ENCODE data around the gene CARD18.

Gene CARD18

GRCh38 chr11:105139669-105140068 is at the start of gene CARD18:
CARD18 (minus strand) TSS chr11:105139769; CDS start chr11:105139726, 43 bp downstream.
- Mint-ChIP-seq H3K4me3 (no peak within 1 kb of the TSS), H3K27me3 (ENCODE audit: low read depth) (no peaks in the 10 kb centered on the region), H3K4me1 (ENCODE audit: low read depth) (no peaks in the 10 kb centered on the region), H3K27ac (no peak within 1 kb of the TSS), H3K9me3 (no peaks in the 10 kb centered on the region), H3K36me3 (ENCODE audit: low read depth) (no peaks in the 10 kb centered on the region)
- no peak for DNase-seq (ENCODE audit: low spot score)

GRCh38 chr11:105183987-105184386 is 44.4 kb upstream of the CARD18 start:
- no peak overlapping the region for H3K27ac Mint-ChIP-seq
- H3K27me3 Mint-ChIP-seq (ENCODE audit: low read depth) = peaks cover 2% of the 10 kb centered on the region
- no peaks in the 10 kb centered on the region for H3K4me1 Mint-ChIP-seq (ENCODE audit: low read depth)
- no peak for DNase-seq (ENCODE audit: low spot score)
- H3K9me3 Mint-ChIP-seq = no peaks in the 10 kb centered on the region
- H3K36me3 Mint-ChIP-seq (ENCODE audit: low read depth) = no peaks in the 10 kb centered on the region
- H3K4me3 Mint-ChIP-seq = no peak overlapping the region

- Mint-ChIP-seq H3K27ac (no peak overlapping the region), H3K4me1 (ENCODE audit: low read depth) (no peaks in the 10 kb centered on the region), H3K4me3 (no peak overlapping the region), H3K27me3 (ENCODE audit: low read depth) (peaks cover 2% of the 10 kb centered on the region), H3K9me3 (no peaks in the 10 kb centered on the region), H3K36me3 (ENCODE audit: low read depth) (no peaks in the 10 kb centered on the region)
- DNase-seq (ENCODE audit: low spot score) = no peak
Measured at GRCh38 chr11:105183426-105183825, 43.9 kb upstream of the CARD18 start.

- Mint-ChIP-seq H3K4me1 (ENCODE audit: low read depth) (no peaks in the 10 kb centered on the region), H3K27ac (no peak overlapping the region), H3K27me3 (ENCODE audit: low read depth) (peaks cover 2% of the 10 kb centered on the region), H3K36me3 (ENCODE audit: low read depth) (no peaks in the 10 kb centered on the region), H3K9me3 (no peaks in the 10 kb centered on the region), H3K4me3 (no peak overlapping the region)
- DNase-seq (ENCODE audit: low spot score) = no peak
Measured at GRCh38 chr11:105181521-105181920, 42.0 kb upstream of the CARD18 start.

GRCh38 chr11:105181100-105181499 is 41.5 kb upstream of the CARD18 start:
- no peak overlapping the region for H3K4me3 Mint-ChIP-seq
- H3K36me3 Mint-ChIP-seq (ENCODE audit: low read depth) = no peaks in the 10 kb centered on the region
- no peaks in the 10 kb centered on the region for H3K9me3 Mint-ChIP-seq
- H3K27ac Mint-ChIP-seq = no peak overlapping the region
- H3K27me3 Mint-ChIP-seq (ENCODE audit: low read depth) = peaks cover 2% of the 10 kb centered on the region
- H3K4me1 Mint-ChIP-seq (ENCODE audit: low read depth) = no peaks in the 10 kb centered on the region
- no peak for DNase-seq (ENCODE audit: low spot score)

GRCh38 chr11:105179542-105180278 is 40.1 kb upstream of the CARD18 start:
- no peak for DNase-seq (ENCODE audit: low spot score)
- Mint-ChIP-seq H3K4me1 (ENCODE audit: low read depth) (no peaks in the 10 kb centered on the region), H3K4me3 (no peak overlapping the region), H3K36me3 (ENCODE audit: low read depth) (no peaks in the 10 kb centered on the region), H3K27me3 (ENCODE audit: low read depth) (peaks cover 2% of the 10 kb centered on the region), H3K27ac (no peak overlapping the region), H3K9me3 (no peaks in the 10 kb centered on the region)

GRCh38 chr11:105177658-105178057 is 38.1 kb upstream of the CARD18 start:
- no peak for DNase-seq (ENCODE audit: low spot score)
- H3K27ac Mint-ChIP-seq = no peak overlapping the region
- H3K9me3 Mint-ChIP-seq = no peaks in the 10 kb centered on the region
- H3K27me3 Mint-ChIP-seq (ENCODE audit: low read depth) = no peaks in the 10 kb centered on the region
- no peak overlapping the region for H3K4me3 Mint-ChIP-seq
- H3K36me3 Mint-ChIP-seq (ENCODE audit: low read depth) = no peaks in the 10 kb centered on the region
- no peaks in the 10 kb centered on the region for H3K4me1 Mint-ChIP-seq (ENCODE audit: low read depth)

GRCh38 chr11:105168457-105168856 is 28.9 kb upstream of the CARD18 start:
- H3K27me3 Mint-ChIP-seq (ENCODE audit: low read depth) = no peaks in the 10 kb centered on the region
- no peaks in the 10 kb centered on the region for H3K36me3 Mint-ChIP-seq (ENCODE audit: low read depth)
- H3K4me3 Mint-ChIP-seq = no peak overlapping the region
- no peak for DNase-seq (ENCODE audit: low spot score)
- H3K4me1 Mint-ChIP-seq (ENCODE audit: low read depth) = no peaks in the 10 kb centered on the region
- no peaks in the 10 kb centered on the region for H3K9me3 Mint-ChIP-seq
- H3K27ac Mint-ChIP-seq = no peak overlapping the region

- H3K27ac Mint-ChIP-seq = no peak overlapping the region
- no peaks in the 10 kb centered on the region for H3K27me3 Mint-ChIP-seq (ENCODE audit: low read depth)
- H3K4me3 Mint-ChIP-seq = no peak overlapping the region
- H3K36me3 Mint-ChIP-seq (ENCODE audit: low read depth) = no peaks in the 10 kb centered on the region
- no peaks in the 10 kb centered on the region for H3K4me1 Mint-ChIP-seq (ENCODE audit: low read depth)
- H3K9me3 Mint-ChIP-seq = no peaks in the 10 kb centered on the region
- DNase-seq (ENCODE audit: low spot score) = no peak
Measured at GRCh38 chr11:105167244-105167643, 27.7 kb upstream of the CARD18 start.

- H3K27me3 Mint-ChIP-seq (ENCODE audit: low read depth) = no peaks in the 10 kb centered on the region
- no peak overlapping the region for H3K4me3 Mint-ChIP-seq
- no peaks in the 10 kb centered on the region for H3K36me3 Mint-ChIP-seq (ENCODE audit: low read depth)
- H3K4me1 Mint-ChIP-seq (ENCODE audit: low read depth) = no peaks in the 10 kb centered on the region
- H3K27ac Mint-ChIP-seq = no peak overlapping the region
- no peak for DNase-seq (ENCODE audit: low spot score)
- H3K9me3 Mint-ChIP-seq = no peaks in the 10 kb centered on the region
Measured at GRCh38 chr11:105164208-105164607, 24.6 kb upstream of the CARD18 start.

- no peak overlapping the region for H3K27ac Mint-ChIP-seq
Measured at GRCh38 chr11:105162506-105162905, 22.9 kb upstream of the CARD18 start.

GRCh38 chr11:105158436-105158835 is 18.9 kb upstream of the CARD18 start:
- Mint-ChIP-seq H3K27ac (no peak overlapping the region), H3K27me3 (ENCODE audit: low read depth) (no peaks in the 10 kb centered on the region), H3K36me3 (ENCODE audit: low read depth) (no peaks in the 10 kb centered on the region), H3K4me1 (ENCODE audit: low read depth) (no peaks in the 10 kb centered on the region), H3K9me3 (no peaks in the 10 kb centered on the region), H3K4me3 (no peak overlapping the region)
- DNase-seq (ENCODE audit: low spot score) = no peak

More at GRCh38 chr11:105162506-105162905, 22.9 kb upstream of the CARD18 start:
- Mint-ChIP-seq H3K9me3 (no peaks in the 10 kb centered on the region), H3K4me3 (no peak overlapping the region), H3K36me3 (ENCODE audit: low read depth) (no peaks in the 10 kb centered on the region), H3K27me3 (ENCODE audit: low read depth) (no peaks in the 10 kb centered on the region), H3K4me1 (ENCODE audit: low read depth) (no peaks in the 10 kb centered on the region)
- no peak for DNase-seq (ENCODE audit: low spot score)

GRCh38 chr11:105156720-105157119 is 17.2 kb upstream of the CARD18 start:
- Mint-ChIP-seq H3K9me3 (no peaks in the 10 kb centered on the region), H3K27me3 (ENCODE audit: low read depth) (no peaks in the 10 kb centered on the region), H3K4me3 (no peak overlapping the region), H3K27ac (no peak overlapping the region), H3K36me3 (ENCODE audit: low read depth) (no peaks in the 10 kb centered on the region), H3K4me1 (ENCODE audit: low read depth) (no peaks in the 10 kb centered on the region)
- no peak for DNase-seq (ENCODE audit: low spot score)

- H3K9me3 Mint-ChIP-seq = no peaks in the 10 kb centered on the region
- no peak overlapping the region for H3K4me3 Mint-ChIP-seq
- DNase-seq (ENCODE audit: low spot score) = no peak
- H3K27ac Mint-ChIP-seq = no peak overlapping the region
- no peaks in the 10 kb centered on the region for H3K4me1 Mint-ChIP-seq (ENCODE audit: low read depth)
- H3K36me3 Mint-ChIP-seq (ENCODE audit: low read depth) = no peaks in the 10 kb centered on the region
- no peaks in the 10 kb centered on the region for H3K27me3 Mint-ChIP-seq (ENCODE audit: low read depth)
Measured at GRCh38 chr11:105156231-105156630, 16.7 kb upstream of the CARD18 start.

GRCh38 chr11:105155679-105156078 is 16.1 kb upstream of the CARD18 start:
- no peaks in the 10 kb centered on the region for H3K9me3 Mint-ChIP-seq
- no peaks in the 10 kb centered on the region for H3K27me3 Mint-ChIP-seq (ENCODE audit: low read depth)
- no peak overlapping the region for H3K27ac Mint-ChIP-seq
- H3K36me3 Mint-ChIP-seq (ENCODE audit: low read depth) = no peaks in the 10 kb centered on the region
- no peak for DNase-seq (ENCODE audit: low spot score)
- no peaks in the 10 kb centered on the region for H3K4me1 Mint-ChIP-seq (ENCODE audit: low read depth)
- no peak overlapping the region for H3K4me3 Mint-ChIP-seq

Measured in T-helper 2 cell treated with Interferon-gamma antibody and Interleukin-4, amounts not matched to agents 5 μg/mL and 100 μg/mL, for 36 hours (primary cell).